ENCODE measurements around the gene MBD4. TPM values are rescaled to one million over a fixed set of nuclear protein-coding genes. Genes with fewer than 3 reads are reported as not detected.

Gene MBD4
- total RNA-seq, 1 experiment from 2014 or later, result 40.1 TPM

- no peak overlapping the region for H3K4ac ChIP-seq (ENCODE audit: low read depth, low read length)
- no peak overlapping the region for H3T11ph ChIP-seq (ENCODE audit: low read length)
- H3K4me1 ChIP-seq (ENCODE audit: insufficient read depth, low read length), result peaks cover 5% of the 10 kb centered on the region; the same call in 1 of the 2 replicates
- no peak for TF ChIP-seq CTCF (conservative IDR thresholded peaks at IDR 0.05)
- H3K9ac ChIP-seq (ENCODE audit: extremely low read depth, insufficient read length, low read length), result no peak overlapping the region
- no peak overlapping the region for H4K91ac ChIP-seq (ENCODE audit: insufficient read length, low read depth, low read length)
- H2BK120ac ChIP-seq (ENCODE audit: low read depth, low read length, poor library complexity, severe bottlenecking), result no peak overlapping the region
- H3K79me1 ChIP-seq (ENCODE audit: insufficient read depth, low read depth, low read length, poor library complexity, severe bottlenecking), result no peaks in the 10 kb centered on the region
- peaks cover 11 to 40% (median 40%) of the 10 kb centered on the region in 3 experiments; a peak in 6 of 7 replicates for H3K36me3 Mint-ChIP-seq (ENCODE audit: insufficient read depth in 1 of 3, low read depth in 3 of 3)
- H3K27me3 Mint-ChIP-seq (ENCODE audit: low read depth), result peaks cover 18% of the 10 kb centered on the region
- H3K27ac Mint-ChIP-seq, result peak overlapping the region; percentile 22 to 84 (median 57); a peak in 3 of 7 replicates
- no peak overlapping the region for H2BK20ac ChIP-seq (ENCODE audit: low read depth, low read length, poor library complexity, severe bottlenecking)
- no peak overlapping the region for H4K5ac ChIP-seq (ENCODE audit: insufficient read length, low read depth, low read length)
- H3K23me2 ChIP-seq (ENCODE audit: insufficient read length, low read depth, low read length, poor library complexity, severe bottlenecking), result peaks cover 3% of the 10 kb centered on the region
- H3K79me2 ChIP-seq (ENCODE audit: insufficient read depth, low read length), result no peaks in the 10 kb centered on the region
- peaks cover 33 to 36% of the 10 kb centered on the region in 2 experiments for H3K4me1 Mint-ChIP-seq
- H3K9me3 Mint-ChIP-seq, result no peaks in the 10 kb centered on the region
- no peaks in the 10 kb centered on the region for H3K9me3 ChIP-seq (ENCODE audit: control insufficient read depth, low read depth, low read length)
- no peak overlapping the region for H3K23ac ChIP-seq (ENCODE audit: insufficient read length, low read depth, low read length)
- H2BK12ac ChIP-seq (ENCODE audit: insufficient read length, low read depth, low read length), result no peak overlapping the region
- no peaks in the 10 kb centered on the region; the same call in 1 of the 2 replicates for H3K27me3 ChIP-seq (ENCODE audit: insufficient read depth, low read length)
- H3K14ac ChIP-seq (ENCODE audit: insufficient read depth, low read length), result no peak overlapping the region
- H3K18ac ChIP-seq (ENCODE audit: insufficient read length, low read depth, low read length), result no peak overlapping the region
- peak; percentile 64 for DNase-seq
- H3K56ac ChIP-seq (ENCODE audit: insufficient read length, low read depth, low read length), result no peak overlapping the region
- H2AK5ac ChIP-seq (ENCODE audit: insufficient read length, low read length), result no peak overlapping the region
- H4K20me1 ChIP-seq (ENCODE audit: control insufficient read depth, insufficient read depth, insufficient read length), result no peaks in the 10 kb centered on the region
- no peak overlapping the region for H2AFZ ChIP-seq (ENCODE audit: low read length)
- H2BK15ac ChIP-seq (ENCODE audit: low read depth, low read length), result no peak overlapping the region
- H3K27ac ChIP-seq (ENCODE audit: insufficient read length, low read depth, low read length), result no peak overlapping the region
- peak overlapping the region in 1 of 2 experiments; percentile 44; a peak in 1 of 5 replicates for H3K4me3 Mint-ChIP-seq
- no peak overlapping the region for H2BK5ac ChIP-seq (ENCODE audit: insufficient read length, low read length)
- H4K8ac ChIP-seq (replicated peaks; ENCODE audit: insufficient read length, low read depth, low read length), result no peak overlapping the region
- H3K4me2 ChIP-seq (ENCODE audit: insufficient read depth, insufficient read length, low read length), result no peak overlapping the region
- no CpG with 5 or more reads among the region's 4 CpGs for whole genome bisulfite sequencing (ENCODE audit: extremely low coverage, insufficient read length, low lambda C conversion rate)
Measured at GRCh38 chr3:129429602-129430001, 10.1 kb downstream of the MBD4 start.

All from H9 (cell line).